H1 (cell line): Measurements from ENCODE around the gene ANKRD12. TPM values are rescaled to one million over a fixed set of nuclear protein-coding genes. Genes with fewer than 3 reads are reported as not detected.

Source experiments
- CTCF ChIA-PET: fragments of 300-600 bp; sonication (Branson Sonifier 250); formaldehyde crosslinking; loops from one replicate; lab custom pipeline; 2021; ENCODE audit not compliant: partially characterized antibody; lab: Charles Lee
- POLR2A ChIA-PET: fragments of 300-600 bp; sonication (Branson Sonifier 250); formaldehyde crosslinking; loops from one replicate; lab custom pipeline; 2021; ENCODE audit warnings: inconsistent platforms; ENCODE audit not compliant: partially characterized antibody; lab: Charles Lee
- DNase-seq, 2 experiments: peaks; one replicate each; pipeline versions ENCODE4 v3.0.0 to v3.0.0-alpha.2; 2010 to 2022; ENCODE audit warnings: low spot score in 2 of 2, low read depth in 1 of 2, mixed read lengths in 1 of 2
- FAIRE-seq: peaks from 2 replicates; lab custom pipeline; 2011; peaks lifted over from hg19 to GRCh38; lab: Jason Lieb, UNC
- H2AFZ ChIP-seq: 2 replicates; pipeline ENCODE4 v1.8.1; 2012; ENCODE audit warnings: low read length, inconsistent platforms
- H2AK5ac ChIP-seq: 2 replicates; pipeline ENCODE4 v1.6.1; 2013; ENCODE audit warnings: low read depth, low read length
- H2BK120ac ChIP-seq: replicated peaks from 2 replicates; pipeline ENCODE3; 2013; ENCODE audit warnings: low read depth, low read length, inconsistent platforms
- H2BK12ac ChIP-seq: 2 replicates; pipeline ENCODE4 v1.6.1; 2013; ENCODE audit warnings: low read depth, low read length
- H2BK15ac ChIP-seq: 2 replicates; pipeline ENCODE4 v1.6.1; 2013; ENCODE audit warnings: low read length
- H2BK20ac ChIP-seq: 2 replicates; pipeline ENCODE4 v1.6.1; 2013; ENCODE audit warnings: low read length
- H2BK5ac ChIP-seq: 2 replicates; pipeline ENCODE4 v1.6.1; 2013; ENCODE audit warnings: low read depth, low read length
- H3K14ac ChIP-seq: 2 replicates; pipeline ENCODE4 v1.6.1; 2013; ENCODE audit warnings: inconsistent platforms; ENCODE audit not compliant: insufficient read length
- H3K18ac ChIP-seq: 2 replicates; pipeline ENCODE4 v1.6.1; 2013; ENCODE audit warnings: low read length; ENCODE audit errors: extremely low read depth
- H3K23ac ChIP-seq: 2 replicates; pipeline ENCODE4 v1.6.1; 2013; ENCODE audit warnings: inconsistent platforms; ENCODE audit not compliant: insufficient read length
- H3K23me2 ChIP-seq: 2 replicates; pipeline ENCODE4 v1.6.1; 2013; ENCODE audit warnings: low read depth, low read length
- H3K27ac ChIP-seq: 2 replicates; pipeline ENCODE4 v1.6.1; 2011; ENCODE audit warnings: low read depth, low read length, inconsistent platforms
- H3K27me3 ChIP-seq, 4 experiments: replicated peaks in 1 of 4; 1 replicate in 1 of 4; 2 replicates in 3 of 4; pipeline versions ENCODE4 v1.6.1 to v1.8.1; 2011 to 2013; ENCODE audit warnings: low read length in 3 of 4, mild to moderate bottlenecking in 3 of 4, inconsistent platforms in 2 of 4, mixed read lengths in 2 of 4, moderate library complexity in 1 of 4; ENCODE audit not compliant: control insufficient read depth in 3 of 4, insufficient read depth in 3 of 4; ENCODE audit errors: extremely low read depth in 1 of 4
- H3K36me3 ChIP-seq, 4 experiments: 2 replicates each; pipeline versions ENCODE4 v1.6.1 to v1.8.1; 2011 to 2013; ENCODE audit warnings: mild to moderate bottlenecking in 4 of 4, low read length in 3 of 4, moderate library complexity in 2 of 4, control low read depth in 1 of 4, inconsistent platforms in 1 of 4; ENCODE audit not compliant: insufficient read depth in 4 of 4, control insufficient read depth in 2 of 4
- H3K4ac ChIP-seq: replicated peaks from 2 replicates; pipeline ENCODE3; 2013; ENCODE audit warnings: low read length, low read depth, mixed read lengths, inconsistent platforms; ENCODE audit not compliant: insufficient read length
- H3K4me1 ChIP-seq, 4 experiments: replicated peaks in 1 of 4; 1 replicate in 1 of 4; 2 replicates in 3 of 4; pipeline versions ENCODE4 v1.6.1 to v1.8.1; 2011 to 2013; ENCODE audit warnings: low read length in 3 of 4, inconsistent platforms in 2 of 4, mixed read lengths in 1 of 4; ENCODE audit not compliant: insufficient read depth in 4 of 4, control insufficient read depth in 3 of 4
- H3K4me2 ChIP-seq, 2 experiments: 2 replicates each; pipeline versions ENCODE4 v1.6.1 to v1.8.1; 2011 to 2013; ENCODE audit warnings: low read depth in 2 of 2, low read length in 2 of 2, control low read depth in 1 of 2, inconsistent platforms in 1 of 2, mild to moderate bottlenecking in 1 of 2; ENCODE audit not compliant: insufficient read depth in 1 of 2
- H3K4me3 ChIP-seq, 4 experiments: fragments of 200-600, 300-600 bp in 1 of 4; sonication (generic), shearing (Covaris generic), sonication (Bioruptor Twin) in 1 of 4; 2 replicates each; pipeline versions ENCODE4 v1.5.1 to v1.8.1; 2011 to 2016; ENCODE audit warnings: low read length in 4 of 4, low read depth in 3 of 4, control low read depth in 2 of 4, inconsistent platforms in 2 of 4, mild to moderate bottlenecking in 2 of 4, mixed read lengths in 1 of 4, moderate library complexity in 1 of 4; ENCODE audit not compliant: insufficient read depth in 2 of 4; ENCODE audit errors: extremely low read depth in 1 of 4
- H3K56ac ChIP-seq: replicated peaks from 2 replicates; pipeline ENCODE3; 2013; ENCODE audit warnings: low read depth, mild to moderate bottlenecking, mixed read lengths, low read length, inconsistent platforms; ENCODE audit not compliant: insufficient read length
- H3K79me1 ChIP-seq: 2 replicates; pipeline ENCODE4 v1.6.1; 2013; ENCODE audit warnings: low read depth, low read length, control low read depth
- H3K79me2 ChIP-seq, 2 experiments: 2 replicates each; pipeline versions ENCODE4 v1.6.1 to v1.8.1; 2012 to 2013; ENCODE audit warnings: low read length in 2 of 2, mild to moderate bottlenecking in 2 of 2, inconsistent platforms in 1 of 2; ENCODE audit not compliant: insufficient read depth in 2 of 2, control insufficient read depth in 1 of 2
- H3K9ac ChIP-seq, 4 experiments: replicated peaks in 1 of 4; 1 replicate in 1 of 4; 2 replicates in 3 of 4; pipeline versions ENCODE4 v1.6.1 to v1.8.1; 2011 to 2013; ENCODE audit warnings: low read depth in 3 of 4, low read length in 3 of 4, control low read depth in 2 of 4, mild to moderate bottlenecking in 2 of 4, moderate library complexity in 2 of 4, inconsistent platforms in 1 of 4; ENCODE audit errors: extremely low read depth in 1 of 4
- H3K9me3 ChIP-seq, 2 experiments: 2 replicates each; pipeline versions ENCODE4 v1.6.1 to v1.8.1; 2012 to 2013; ENCODE audit warnings: mild to moderate bottlenecking in 2 of 2, moderate library complexity in 2 of 2, control low read depth in 1 of 2, inconsistent platforms in 1 of 2, low read depth in 1 of 2, low read length in 1 of 2, mixed read lengths in 1 of 2; ENCODE audit not compliant: insufficient read depth in 2 of 2
- H4K20me1 ChIP-seq, 2 experiments: replicated peaks in 1 of 2; 2 replicates each; pipeline versions ENCODE3 to v1.8.1; 2011 to 2013; ENCODE audit warnings: inconsistent platforms in 2 of 2, low read length in 2 of 2, mild to moderate bottlenecking in 1 of 2; ENCODE audit not compliant: insufficient read depth in 2 of 2, control insufficient read depth in 1 of 2
- H4K5ac ChIP-seq: 2 replicates; pipeline ENCODE4 v1.6.1; 2013; ENCODE audit warnings: low read length, low read depth, mixed read lengths, inconsistent platforms; ENCODE audit not compliant: insufficient read length
- H4K8ac ChIP-seq: 2 replicates; pipeline ENCODE4 v1.8.0; 2013; ENCODE audit warnings: mild to moderate bottlenecking, moderate library complexity, low read length, inconsistent platforms; ENCODE audit not compliant: insufficient read depth; ENCODE audit errors: extremely low read depth
- H4K91ac ChIP-seq: replicated peaks from 2 replicates; pipeline ENCODE3; 2013; ENCODE audit warnings: low read length, mixed read lengths, inconsistent platforms; ENCODE audit not compliant: insufficient read length
- BRCA1 ChIP-seq: IDR thresholded peaks from 2 replicates; pipeline ENCODE4 v1.6.1; 2012; ENCODE audit warnings: low read depth, low read length, improper control_type of control experiment
- CTBP2 ChIP-seq: IDR thresholded peaks from 2 replicates; pipeline ENCODE4 v1.7.0; 2011; ENCODE audit warnings: borderline replicate concordance, mild to moderate bottlenecking, moderate library complexity, mixed read lengths, low read length; ENCODE audit not compliant: insufficient read depth, insufficient read length
- EZH2 ChIP-seq: fragments of 200-600 bp; sonication (generic); IDR thresholded peaks from 2 replicates; pipeline ENCODE4 v1.7.1; 2012; ENCODE audit warnings: low read depth, mild to moderate bottlenecking, moderate library complexity, low read length, inconsistent platforms; ENCODE audit not compliant: severe bottlenecking
- GABPA ChIP-seq: IDR thresholded peaks from 2 replicates; pipeline ENCODE4 v1.6.1; 2011; ENCODE audit warnings: mild to moderate bottlenecking, low read length, moderate library complexity, borderline replicate concordance; ENCODE audit not compliant: insufficient read depth
- PHF8 ChIP-seq: fragments of 200-600 bp; sonication (generic); conservative IDR thresholded peaks from 2 replicates; pipeline ENCODE4 v1.7.1; 2012; ENCODE audit warnings: low read depth, mild to moderate bottlenecking, inconsistent platforms, low read length, moderate library complexity
- RAD21 ChIP-seq, 2 experiments: IDR thresholded peaks in 1 of 2; conservative IDR thresholded peaks in 1 of 2; 2 replicates each; pipeline ENCODE4 v1.6.1; 2011; ENCODE audit warnings: low read depth in 2 of 2, low read length in 2 of 2, improper control_type of control experiment in 1 of 2, inconsistent platforms in 1 of 2, mild to moderate bottlenecking in 1 of 2, moderate library complexity in 1 of 2
- RFX5 ChIP-seq: IDR thresholded peaks from 2 replicates; pipeline ENCODE4 v1.6.1; 2011; ENCODE audit warnings: low read depth, low read length, improper control_type of control experiment, borderline replicate concordance
- SP2 ChIP-seq: IDR thresholded peaks from 2 replicates; pipeline ENCODE4 v1.6.1; 2012; ENCODE audit warnings: mild to moderate bottlenecking, low read length, inconsistent platforms
- TCF12 ChIP-seq: IDR thresholded peaks from 2 replicates; pipeline ENCODE4 v1.6.1; 2011; ENCODE audit warnings: low read depth, mild to moderate bottlenecking, low read length
- WGBS, 2 experiments: shearing (Covaris generic) in 1 of 2; methylation state at CpG; one replicate each; pipeline versions ENCODE4 v1.1.6 to v1.1.7; 2013 to 2015; ENCODE audit warnings: low lambda C conversion rate in 2 of 2, mixed read lengths in 2 of 2, inconsistent platforms in 1 of 2, low coverage in 1 of 2, missing lambda C conversion rate in 1 of 2; ENCODE audit not compliant: insufficient replicate concordance in 2 of 2, insufficient coverage in 1 of 2, insufficient read length in 1 of 2; ENCODE audit errors: extremely low coverage in 1 of 2, missing lambda C conversion rate in 1 of 2; 5-methylcytosine and 5-hydroxymethylcytosine counted together
- polyA plus RNA-seq, 7 experiments: library from polyadenylated mRNA; depleted of rRNA in 3 of 7; stranded (reverse) in 5 of 7; unstranded in 2 of 7; fragments of >200 nt in 5 of 7; fragments of 200-250 nt in 2 of 7; gene quantifications; 1 replicate in 5 of 7; 2 replicates in 1 of 7; 4 replicates in 1 of 7; pipeline versions ENCODE4 v1.2.1 to v1.2.3, GENCODE V29; 2011 to 2013; ENCODE audit warnings: missing spikeins in 2 of 7, mixed read lengths in 2 of 7
- total RNA-seq: library from RNA; stranded (reverse); fragmentation: NEBNext Ultra II Directional; extraction: Animal tissue kit (Norgen Biotek cat#: 25700); gene quantifications from 2 replicates; pipeline ENCODE4 v1.2.1, GENCODE V29; 2021
- TF ChIP-seq, protein P1 (sequence below): IDR thresholded peaks from 2 replicates; pipeline ENCODE4 v1.6.1; 2012; ENCODE audit warnings: inconsistent platforms
- TF ChIP-seq, protein P2 (sequence below): IDR thresholded peaks from 2 replicates; pipeline ENCODE4 v1.6.1; 2011; ENCODE audit warnings: low read depth, mild to moderate bottlenecking, low read length; ENCODE audit not compliant: insufficient read depth

The ANKRD12 gene
- total and polyA plus RNA-seq, 2 of the 8 experiments (the other 6 are each of a cell fraction or from before 2014, with no cell fraction given): 2.6 to 37.9 TPM

DNA sequence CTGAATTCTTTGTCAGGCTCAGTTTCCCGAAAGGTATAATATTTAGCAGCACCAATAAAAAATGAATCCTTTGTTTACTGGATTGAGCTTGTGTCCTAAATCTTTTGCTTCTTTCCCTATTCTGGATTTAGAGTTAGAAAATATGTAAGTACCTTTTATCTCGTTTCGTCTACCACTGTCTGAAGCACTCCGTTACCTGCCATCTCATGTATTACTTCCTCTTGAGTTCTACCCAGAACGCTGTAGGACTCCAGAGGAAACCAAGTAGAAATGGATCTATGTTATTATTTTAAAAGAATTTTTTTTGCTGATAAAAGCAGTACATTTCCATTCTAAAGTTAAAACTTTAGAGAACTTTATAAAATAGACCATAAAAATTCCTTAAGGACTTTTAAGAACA, 13.5 kb downstream of the ANKRD12 start:
- Histone ChIP-seq H3K23me2 (peaks cover 2% of the 10 kb centered on the region; the same call in 1 of the 2 replicates), H2BK120ac (no peak overlapping the region), H3K23ac (no peak overlapping the region), H3K27me3 (no peaks in the 10 kb centered on the region), H4K8ac (no peak overlapping the region), H2BK12ac (no peak overlapping the region), H3K4ac (no peak overlapping the region), H2BK5ac (no peak overlapping the region), H3K4me1 (peaks cover 0 to 5% (median 0%) of the 10 kb centered on the region in 4 experiments; a peak in 1 of 7 replicates), H3K4me2 (no peak overlapping the region), H3K9me3 (no peaks in the 10 kb centered on the region), H2AFZ (no peak overlapping the region), H2BK15ac (no peak overlapping the region), H4K5ac (no peak overlapping the region), H3K36me3 (no peaks in the 10 kb centered on the region; a peak in 1 of 8 replicates), H2AK5ac (no peak overlapping the region), H3K9ac (no peak overlapping the region), H3K27ac (no peak overlapping the region), H4K91ac (no peak overlapping the region), H2BK20ac (no peak overlapping the region), H3K56ac (no peak overlapping the region), H4K20me1 (peaks cover 0 to 7% of the 10 kb centered on the region in 2 experiments), H3K4me3 (no peak overlapping the region), H3K18ac (no peak overlapping the region), H3K14ac (no peak overlapping the region), H3K79me2 (peaks cover 3 to 94% of the 10 kb centered on the region in 2 experiments), H3K79me1 (no peaks in the 10 kb centered on the region)
- POLR2A ChIA-PET: interaction anchor here (1.0 to 1.7 kb wide), 3 partner anchors 8 to 41 kb away, joined by 3 to 5 read pairs (median 3); no protein-coding TSS in a partner anchor
- FAIRE-seq: no peak
- DNase-seq: no peak
- WGBS, 2 experiments: 85% methylated on average over 5 of the region's 5 CpGs; no CpG with 5 or more reads in 1 of the 2 experiments
- TF ChIP-seq, protein P1, sequence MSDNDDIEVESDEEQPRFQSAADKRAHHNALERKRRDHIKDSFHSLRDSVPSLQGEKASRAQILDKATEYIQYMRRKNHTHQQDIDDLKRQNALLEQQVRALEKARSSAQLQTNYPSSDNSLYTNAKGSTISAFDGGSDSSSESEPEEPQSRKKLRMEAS: no peak
- TF ChIP-seq TCF12 (no peak), CTBP2 (no peak), GABPA (no peak), RAD21 (IDR thresholded peaks at IDR 0.05 in 1 of 2, conservative IDR thresholded peaks at IDR 0.05 in 1 of 2; ENCODE audit: low read depth in 2 of 2, low read length in 2 of 2) (no peak), RFX5 (no peak), SP2 (no peak), BRCA1 (no peak), EZH2 (no peak), PHF8 (no peak)
- TF ChIP-seq, protein P2, sequence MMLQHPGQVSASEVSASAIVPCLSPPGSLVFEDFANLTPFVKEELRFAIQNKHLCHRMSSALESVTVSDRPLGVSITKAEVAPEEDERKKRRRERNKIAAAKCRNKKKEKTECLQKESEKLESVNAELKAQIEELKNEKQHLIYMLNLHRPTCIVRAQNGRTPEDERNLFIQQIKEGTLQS: no peak
- TF ChIP-seq, all 59 proteins: peak for 0
- CTCF ChIA-PET: interaction anchor here (1.5 kb wide), 1 partner anchor 10 kb away, joined by 3 read pairs; no protein-coding TSS in a partner anchor
